ENCODE data around the gene MGAT4B. TPM values are rescaled to one million over a fixed set of nuclear protein-coding genes. Genes with fewer than 3 reads are reported as not detected.

MGAT4B gene
- total RNA-seq, 4 donors from 2014 or later, result 83.6 to 108 (median 102) TPM

DNA sequence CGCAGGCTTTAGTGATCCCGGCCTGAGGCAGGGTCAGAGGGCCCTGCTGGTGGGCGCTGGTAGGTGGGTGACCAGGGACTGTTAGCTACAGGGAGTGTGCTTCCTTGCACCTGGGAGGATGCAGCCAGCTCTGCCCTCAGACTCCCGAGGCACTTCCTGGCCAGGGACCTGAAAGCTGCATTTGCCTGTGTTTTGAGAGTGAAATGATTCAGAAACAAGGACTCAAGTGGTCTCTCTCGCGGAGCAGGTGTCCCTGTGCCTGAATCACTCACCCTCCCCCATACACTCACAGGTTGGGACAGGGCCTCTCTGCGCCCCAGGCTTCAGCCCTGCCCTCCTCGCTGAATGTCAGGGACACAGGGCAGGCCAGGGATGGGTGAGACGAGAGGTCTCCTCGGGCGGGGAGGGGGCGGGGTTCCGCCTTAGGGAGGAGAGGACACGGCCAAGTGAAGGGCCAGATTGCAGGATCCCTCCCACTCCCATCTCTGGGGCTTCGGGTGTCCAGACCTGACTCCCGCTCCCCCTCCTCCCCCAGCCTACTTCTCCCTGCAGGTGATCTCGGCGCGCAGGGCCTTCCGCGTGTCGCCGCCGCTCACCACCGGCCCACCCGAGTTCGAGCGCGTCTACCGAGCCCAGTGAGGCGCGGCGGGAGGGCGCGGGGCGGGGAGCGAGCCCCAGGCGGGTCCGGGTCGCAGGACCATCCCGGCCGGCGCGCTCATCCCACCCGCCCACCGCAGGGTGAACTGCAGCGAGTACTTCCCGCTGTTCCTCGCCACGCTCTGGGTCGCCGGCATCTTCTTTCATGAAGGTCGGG is 11.4 kb downstream of the MGAT4B start:
- 21 to 60% methylated on average over 4 to 14 of the region's 53 CpGs for WGBS, 2 donors
- Histone ChIP-seq H3K9me3 (no peaks in the 10 kb centered on the region), H3K27me3 (no peaks in the 10 kb centered on the region), H3K4me3 (replicated peaks in 1 of 3) (peak overlapping the region; percentile 56 to 89 (median 58)), H3K27ac (peak overlapping the region; percentile 73 to 90 (median 87)), H3K4me1 (peaks cover 27 to 49% of the 10 kb centered on the region in 2 donors), H3K36me3 (peaks cover 24 to 31% of the 10 kb centered on the region in 2 donors)
- TF ChIP-seq, protein P1, sequence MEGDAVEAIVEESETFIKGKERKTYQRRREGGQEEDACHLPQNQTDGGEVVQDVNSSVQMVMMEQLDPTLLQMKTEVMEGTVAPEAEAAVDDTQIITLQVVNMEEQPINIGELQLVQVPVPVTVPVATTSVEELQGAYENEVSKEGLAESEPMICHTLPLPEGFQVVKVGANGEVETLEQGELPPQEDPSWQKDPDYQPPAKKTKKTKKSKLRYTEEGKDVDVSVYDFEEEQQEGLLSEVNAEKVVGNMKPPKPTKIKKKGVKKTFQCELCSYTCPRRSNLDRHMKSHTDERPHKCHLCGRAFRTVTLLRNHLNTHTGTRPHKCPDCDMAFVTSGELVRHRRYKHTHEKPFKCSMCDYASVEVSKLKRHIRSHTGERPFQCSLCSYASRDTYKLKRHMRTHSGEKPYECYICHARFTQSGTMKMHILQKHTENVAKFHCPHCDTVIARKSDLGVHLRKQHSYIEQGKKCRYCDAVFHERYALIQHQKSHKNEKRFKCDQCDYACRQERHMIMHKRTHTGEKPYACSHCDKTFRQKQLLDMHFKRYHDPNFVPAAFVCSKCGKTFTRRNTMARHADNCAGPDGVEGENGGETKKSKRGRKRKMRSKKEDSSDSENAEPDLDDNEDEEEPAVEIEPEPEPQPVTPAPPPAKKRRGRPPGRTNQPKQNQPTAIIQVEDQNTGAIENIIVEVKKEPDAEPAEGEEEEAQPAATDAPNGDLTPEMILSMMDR (IDR thresholded peaks at IDR 0.05), result peak in 1 of 6 experiments; percentile 2
- no peak for TF ChIP-seq POLR2A (IDR thresholded peaks at IDR 0.05)
- peak; percentile 81 to 86 for DNase-seq
- intact Hi-C loops (cut with DNase I), result loop anchor here (5.0 kb wide), 2 partner anchors 33 to 62 kb away; partner anchors contain the start of gene MRNIP

DNA sequence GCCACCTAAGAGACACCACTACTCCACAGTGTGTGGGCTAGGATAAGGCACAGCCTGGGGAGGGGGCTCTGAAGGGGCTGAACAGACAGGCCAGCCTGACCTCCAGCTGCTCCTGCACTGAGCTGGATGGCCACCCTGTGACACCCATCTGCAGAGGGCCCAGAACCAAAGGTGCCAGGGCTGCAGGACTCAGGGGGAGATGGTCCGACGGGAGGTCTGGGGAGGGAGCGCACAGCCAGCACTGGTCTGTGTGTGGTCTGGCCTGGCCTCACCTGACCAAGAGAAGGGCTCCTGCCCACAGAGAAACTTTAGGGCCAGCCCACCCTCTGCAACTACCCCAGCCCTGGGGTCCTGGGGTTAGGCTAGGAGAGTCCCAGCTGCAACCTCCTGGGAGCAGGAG is 12.1 kb downstream of the MGAT4B start:
- Histone ChIP-seq H3K36me3 (peaks cover 20 to 24% of the 10 kb centered on the region in 2 donors), H3K27me3 (no peaks in the 10 kb centered on the region), H3K9me3 (no peaks in the 10 kb centered on the region), H3K27ac (peak overlapping the region in 2 of 3 donors; percentile 73 to 90), H3K4me1 (peaks cover 27 to 49% of the 10 kb centered on the region in 2 donors), H3K4me3 (replicated peaks in 1 of 3) (no peak overlapping the region)
- TF ChIP-seq, protein P1 (IDR thresholded peaks at IDR 0.05), result no peak
- no peak for TF ChIP-seq POLR2A (IDR thresholded peaks at IDR 0.05)
- WGBS, 2 donors, result 82 to 89% methylated on average over 3 of the region's 3 CpGs
- peak in 1 of 2 donors; percentile 3 for DNase-seq
- intact Hi-C loops (cut with DNase I), result no loop called here

DNA sequence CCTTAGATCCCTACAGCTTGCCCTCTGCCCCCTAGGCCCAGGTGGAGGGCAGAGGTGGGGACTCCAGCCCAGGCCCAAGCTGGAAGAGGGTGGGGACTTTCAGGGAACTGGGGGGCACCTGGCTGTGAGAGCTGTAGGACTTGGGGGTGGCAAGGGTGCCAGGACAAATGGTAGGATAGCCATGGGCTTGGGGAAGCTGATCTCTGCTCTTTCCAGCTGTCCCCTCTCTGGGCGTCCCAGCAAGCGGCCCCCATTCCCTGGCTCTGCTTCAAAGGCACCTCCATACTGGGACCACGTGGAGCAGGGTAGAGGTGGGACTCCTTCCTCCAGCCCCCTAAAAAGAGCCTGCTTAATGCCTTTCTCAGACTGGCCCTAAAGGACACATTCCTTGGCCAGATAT is 12.5 kb downstream of the MGAT4B start:
- no peaks in the 10 kb centered on the region for H3K9me3 ChIP-seq
- peaks cover 16 to 20% of the 10 kb centered on the region in 2 donors for H3K36me3 ChIP-seq
- peaks cover 27 to 49% of the 10 kb centered on the region in 2 donors for H3K4me1 ChIP-seq
- no peak for DNase-seq
- no peaks in the 10 kb centered on the region for H3K27me3 ChIP-seq
- TF ChIP-seq, protein P1 (IDR thresholded peaks at IDR 0.05), result no peak
- TF ChIP-seq POLR2A (IDR thresholded peaks at IDR 0.05), result no peak
- H3K27ac ChIP-seq, result peak overlapping the region in 2 of 3 donors; percentile 73 to 90
- H3K4me3 ChIP-seq (replicated peaks in 1 of 3), result no peak overlapping the region
- WGBS, 2 donors, result 71% methylated on average over 3 of the region's 3 CpGs; no CpG with 5 or more reads in 1 of the 2 donors
- intact Hi-C loops (cut with DNase I), result no loop called here

DNA sequence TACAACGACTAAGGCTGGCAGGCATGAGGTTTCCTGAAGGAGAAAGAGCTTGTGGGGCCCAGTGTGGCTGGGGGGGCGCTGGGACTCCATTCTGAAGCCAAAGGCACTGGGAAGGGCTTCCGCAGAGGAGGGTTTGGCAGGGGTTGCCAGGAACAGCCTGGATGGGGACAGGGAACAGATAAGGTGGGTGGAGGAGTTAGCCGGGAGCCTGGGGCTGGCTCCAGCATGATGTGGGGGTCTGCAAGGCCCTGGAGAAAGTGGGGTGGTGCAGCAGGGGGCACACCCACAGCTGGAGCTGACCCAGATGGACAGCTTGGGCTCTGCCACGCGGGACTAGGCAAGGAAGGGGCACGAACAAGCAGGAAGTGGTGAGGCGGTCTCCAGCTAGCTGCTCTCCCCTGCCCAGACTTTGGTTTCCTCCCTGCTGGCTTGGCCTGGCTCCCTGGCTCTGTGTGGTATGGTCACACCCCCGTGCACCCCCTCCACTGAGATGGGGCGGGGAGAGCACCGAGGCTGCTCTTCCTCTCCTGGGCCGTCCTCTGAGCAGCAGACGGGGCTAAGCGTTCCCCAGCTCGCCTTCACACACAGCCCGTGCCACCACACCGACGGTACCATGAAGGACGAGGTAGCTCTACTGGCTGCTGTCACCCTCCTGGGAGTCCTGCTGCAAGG is 13.1 kb downstream of the MGAT4B start, which contains the start of gene LTC4S:
LTC4S (plus strand) TSS at position 519 of the 672 bp plus-strand sequence; CDS start at position 614, 95 bp downstream.
- Histone ChIP-seq H3K4me1 (peaks cover 27 to 49% of the 10 kb centered on the region in 2 donors), H3K36me3 (peaks cover 11 to 15% of the 10 kb centered on the region in 2 donors), H3K9me3 (no peaks in the 10 kb centered on the region), H3K4me3 (replicated peaks in 1 of 3) (no peak within 1 kb of the TSS), H3K27ac (peak within 1 kb of the TSS; percentile 43 to 90 (median 73)), H3K27me3 (no peaks in the 10 kb centered on the region)
- peak; percentile 74 to 82 for DNase-seq
- intact Hi-C loops (cut with DNase I), result no loop called here
- no peak for TF ChIP-seq POLR2A (IDR thresholded peaks at IDR 0.05)
- TF ChIP-seq, protein P1 (IDR thresholded peaks at IDR 0.05), result no peak
- 44 to 53% methylated on average over 9 to 10 of the region's 19 CpGs for WGBS, 2 donors
